Medulla oblongata (tissue), 1 donor: ENCODE results near the gene SESN3.
A peak's percentile ranks its signal among the peaks of the same experiment; 100 is the strongest.
"Not testable (repeated sequence)": the region's sequence is repeated elsewhere in the genome, so short reads cannot be mapped to it uniquely, and the experiment has no call there.

Experiments
- DNase-seq: peaks from one replicate; pipeline ENCODE4 v3.0.0-alpha.2; 2015; ENCODE audit errors: extremely low spot score

Gene SESN3

DNA sequence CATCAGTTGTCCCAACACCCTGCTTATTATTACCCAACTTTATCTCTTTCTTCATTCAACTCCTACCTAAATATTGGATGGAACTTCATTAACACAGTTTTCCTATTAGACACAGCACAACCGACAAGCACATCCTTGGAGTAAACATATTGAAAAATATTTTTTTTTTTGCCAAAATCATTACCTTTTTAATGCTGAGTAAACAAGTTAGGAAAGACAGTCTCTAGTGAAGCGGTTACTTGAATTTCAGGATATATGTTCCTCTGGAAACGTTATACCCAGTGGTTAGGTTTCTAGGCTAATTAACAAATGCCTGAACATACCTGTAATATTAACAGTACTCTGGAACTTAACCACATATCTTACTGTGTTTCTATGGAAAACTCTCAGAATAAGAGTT, 11.4 kb downstream of the SESN3 start:
- no peak for DNase-seq

- no peak for DNase-seq
Observed at GRCh38 chr11:95218149-95218548, 12.9 kb downstream of the SESN3 start.

GRCh38 chr11:95212609-95213008, 18.4 kb downstream of the SESN3 start:
- DNase-seq: no peak

DNA sequence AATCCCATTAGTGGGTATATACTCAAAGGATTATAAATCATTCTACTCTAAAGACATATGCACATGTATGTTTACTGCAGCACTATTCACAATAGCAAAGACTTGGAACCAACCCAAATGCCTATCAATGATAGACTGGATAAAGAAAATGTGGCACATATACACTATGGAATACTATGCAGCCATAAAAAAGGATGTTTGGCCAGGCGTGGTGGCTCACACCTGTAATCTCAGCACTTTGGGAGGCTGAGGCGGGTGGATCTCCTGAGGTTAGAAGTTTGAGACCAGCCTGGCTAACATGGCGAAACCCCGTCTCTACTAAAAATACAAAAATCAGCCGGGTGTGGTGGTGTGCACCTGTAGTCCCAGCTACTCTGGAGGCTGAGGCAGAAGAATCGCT, 21.5 kb downstream of the SESN3 start:
- DNase-seq: not testable (repeated sequence)

DNA sequence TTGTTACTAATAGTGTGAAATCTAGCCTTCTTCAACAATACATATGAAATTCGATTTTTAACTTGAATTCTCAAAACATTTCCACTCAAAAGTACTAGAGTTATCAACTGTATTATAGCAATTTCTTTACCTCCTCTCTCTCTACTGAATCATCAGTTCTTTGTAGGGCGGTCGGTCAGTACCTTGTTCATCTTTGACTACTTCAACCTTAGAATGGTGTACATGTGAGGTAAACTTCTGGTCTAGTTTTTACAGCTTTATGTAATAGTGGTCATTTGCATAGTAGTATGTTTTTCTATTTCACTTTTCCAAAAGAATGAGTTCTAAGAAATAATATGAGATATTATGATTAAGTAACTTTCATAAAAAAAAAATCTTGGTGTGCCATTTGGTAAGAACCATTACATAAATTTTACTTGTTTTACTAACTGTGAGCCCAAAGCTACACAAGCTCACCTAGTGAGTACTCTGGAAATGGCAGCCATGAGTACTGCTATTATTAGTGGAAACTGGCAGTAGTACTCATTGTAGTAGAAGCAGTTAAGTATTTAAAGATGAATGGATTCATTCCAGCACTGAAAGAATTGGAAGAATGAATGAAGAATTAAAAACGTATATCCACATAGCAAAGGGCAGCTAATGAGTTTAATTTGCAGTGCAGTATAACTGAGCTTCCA, 30.1 kb downstream of the SESN3 start:
- no peak for DNase-seq

DNA sequence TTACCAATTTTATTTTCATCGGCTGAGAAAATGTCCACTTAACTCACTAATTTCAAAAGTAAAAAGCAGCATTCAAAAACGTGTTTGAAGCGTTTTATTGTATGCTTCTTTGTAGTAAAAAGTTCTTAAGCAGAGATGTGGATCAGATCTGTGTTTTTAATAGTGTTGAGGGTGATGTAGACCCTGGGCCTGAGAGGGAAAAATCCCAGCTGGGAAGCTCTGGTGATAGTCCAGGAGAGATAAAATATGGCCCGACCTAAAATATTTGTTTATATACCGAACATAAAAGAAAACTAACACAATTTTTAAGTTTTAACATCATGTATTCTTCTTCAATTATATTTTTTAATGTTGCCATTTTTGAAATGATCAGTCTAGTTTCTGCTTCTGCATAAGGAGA, 35.2 kb downstream of the SESN3 start:
- DNase-seq: no peak

DNA sequence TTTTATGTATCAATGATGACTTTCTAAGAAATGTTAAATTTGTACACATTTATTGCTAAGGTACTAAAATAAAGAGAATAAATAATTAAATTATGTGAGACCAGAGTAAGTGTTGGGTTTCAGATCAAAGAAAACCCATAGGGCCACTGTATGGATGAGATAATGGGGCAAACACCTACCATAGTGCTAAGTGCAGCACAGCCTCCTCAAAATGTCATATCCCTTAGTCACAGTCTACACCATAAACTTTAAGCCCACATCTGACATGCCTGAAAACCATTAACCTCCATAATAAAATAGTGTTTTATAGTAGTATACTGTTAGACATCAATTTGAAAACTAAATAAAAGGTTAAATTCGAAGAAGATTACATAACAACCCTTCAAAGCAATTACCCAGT, 37.5 kb downstream of the SESN3 start:
- DNase-seq: no peak

DNA sequence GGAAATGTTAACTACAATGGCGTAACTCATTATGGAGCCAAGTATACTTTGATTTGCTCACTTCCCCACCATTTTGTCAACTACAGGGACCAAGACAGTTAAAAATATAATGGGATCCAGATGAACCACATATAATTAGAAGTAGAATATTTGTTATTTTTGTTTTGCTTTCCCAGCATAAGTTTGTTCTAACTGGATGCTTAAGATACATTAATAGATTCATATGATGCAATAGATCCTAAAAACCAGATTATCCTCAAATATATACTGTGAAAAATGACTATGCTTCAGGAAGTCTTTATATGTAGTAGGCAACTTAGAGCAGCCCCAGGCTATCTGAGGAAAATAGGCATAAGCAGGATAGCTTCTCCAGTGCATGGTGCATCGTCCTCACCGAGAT, 38.3 kb downstream of the SESN3 start:
- DNase-seq: no peak

- no peak for DNase-seq
Observed at GRCh38 chr11:95187723-95188122, 43.3 kb downstream of the SESN3 start.

DNA sequence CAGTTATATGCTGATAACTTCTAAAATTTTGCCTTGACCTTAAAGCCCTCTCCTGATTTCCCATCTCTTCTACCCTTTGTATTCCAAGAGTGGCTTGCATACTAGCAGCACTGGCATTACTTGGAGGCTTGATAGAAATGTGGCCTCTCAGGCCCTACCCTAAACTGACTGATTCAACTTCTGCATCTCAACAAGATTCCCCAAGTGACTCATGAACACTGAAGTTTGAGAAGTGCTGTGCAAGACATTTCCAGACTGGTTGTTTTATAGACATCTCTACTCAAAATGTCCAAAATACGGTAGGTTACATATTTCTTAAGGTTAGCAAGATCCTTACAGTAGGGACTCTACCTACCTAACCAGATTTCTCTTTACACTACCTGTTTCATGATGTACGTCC, 48.6 kb downstream of the SESN3 start:
- DNase-seq: no peak

DNA sequence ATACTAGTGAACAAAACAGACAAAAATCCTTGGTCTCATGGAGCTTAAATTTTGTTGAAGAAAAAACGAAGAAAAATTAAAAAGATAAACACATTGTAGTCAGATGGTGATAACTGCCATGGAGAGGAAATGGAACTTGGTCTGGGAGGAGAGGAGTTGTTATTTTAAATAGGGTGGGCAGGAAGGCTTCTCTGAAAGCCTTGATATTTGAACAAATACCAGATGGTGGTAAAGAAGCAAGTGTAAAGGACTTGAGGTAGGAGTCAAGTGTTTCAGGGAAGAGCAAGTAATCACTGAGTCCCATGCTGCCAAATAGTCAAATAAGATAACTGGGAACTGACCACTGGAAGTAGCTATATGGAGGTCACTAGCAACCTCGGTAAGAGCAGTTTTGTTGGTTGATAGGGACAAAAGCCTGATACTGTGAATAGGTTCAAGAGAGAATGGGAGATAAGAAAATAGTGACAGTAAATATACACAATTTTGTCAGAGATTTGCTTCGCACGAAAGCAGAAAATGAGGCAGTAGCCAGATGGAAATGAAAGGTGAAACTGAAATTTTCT, 55.1 kb downstream of the SESN3 start:
- DNase-seq: no peak

- no peak for DNase-seq
Observed at GRCh38 chr11:95170294-95170693, 60.7 kb downstream of the SESN3 start.

- DNase-seq: no peak
Observed at GRCh38 chr11:95166781-95167180, 64.2 kb downstream of the SESN3 start.

DNA sequence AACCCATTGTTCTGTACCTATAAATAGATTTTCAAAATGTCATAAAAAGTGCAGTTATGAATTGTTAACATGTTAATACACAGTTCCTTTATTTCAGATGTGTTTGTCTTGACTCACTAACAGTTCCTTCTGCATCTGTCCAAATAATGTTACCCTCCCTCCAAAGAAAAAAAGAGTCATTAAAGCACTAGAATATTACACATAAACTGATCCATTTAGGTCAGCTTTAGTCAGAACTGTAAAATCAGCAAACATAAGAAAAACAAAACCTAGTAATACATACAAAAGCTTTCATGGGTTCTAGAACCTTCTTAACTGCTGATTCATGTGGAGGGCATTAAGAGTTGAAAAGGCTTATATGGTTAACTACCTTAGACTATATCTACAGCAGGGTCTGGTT, 65.4 kb downstream of the SESN3 start:
- no peak for DNase-seq

- DNase-seq: no peak
Observed at GRCh38 chr11:95163106-95163505, 67.9 kb downstream of the SESN3 start.

DNA sequence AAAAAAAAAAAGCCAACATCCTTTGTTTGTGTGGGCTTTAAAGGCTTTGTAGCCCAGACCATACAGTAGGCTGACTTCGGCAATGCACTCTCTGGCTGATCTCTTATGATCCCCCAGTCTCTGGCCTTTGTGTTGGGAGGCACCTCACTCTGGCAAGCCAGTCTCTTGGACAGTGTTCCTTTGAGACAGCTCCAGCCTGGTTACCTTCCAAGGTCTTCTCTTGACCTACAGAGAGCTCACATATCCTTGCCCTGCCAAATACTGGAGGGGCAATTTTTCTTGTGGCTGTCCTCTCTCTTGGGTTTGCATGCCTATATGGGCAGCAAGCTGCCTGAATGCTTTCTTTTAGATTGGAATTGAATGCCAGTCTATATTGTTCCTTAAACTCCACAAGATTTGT, 69.8 kb downstream of the SESN3 start:
- DNase-seq: no peak

- DNase-seq: no peak
Observed at GRCh38 chr11:95157824-95158223, 73.2 kb downstream of the SESN3 start.

GRCh38 chr11:95156916-95157541, 74.0 kb downstream of the SESN3 start:
- DNase-seq: peak; percentile 51

DNA sequence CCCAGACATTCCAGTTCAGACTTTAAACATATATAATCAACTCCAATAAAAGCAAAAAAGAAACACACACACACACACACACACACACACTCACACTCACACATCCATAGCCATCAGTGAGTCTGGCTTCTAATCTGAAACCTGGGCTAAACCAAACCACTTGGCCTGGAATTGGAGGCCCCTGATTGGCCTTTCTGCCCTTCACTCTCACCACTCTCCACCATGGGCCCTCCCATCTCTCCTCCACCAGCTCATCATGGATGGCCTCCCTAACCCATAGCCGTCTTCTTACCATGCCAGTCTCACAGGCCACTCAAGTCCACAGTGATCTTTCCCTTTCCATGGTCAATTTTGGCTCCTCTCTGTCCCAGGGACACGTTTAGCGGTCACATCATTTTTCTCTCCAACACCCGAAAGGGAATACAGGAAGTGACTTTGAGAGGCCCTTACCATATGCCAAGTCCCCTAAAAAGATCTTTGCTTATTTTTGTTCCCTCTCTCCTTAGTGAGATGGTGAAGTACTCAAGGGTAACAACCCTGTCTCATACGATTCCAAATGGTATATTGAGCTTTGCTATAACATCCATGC, 74.8 kb downstream of the SESN3 start:
- no peak for DNase-seq

- no peak for DNase-seq
Observed at GRCh38 chr11:95155385-95155784, 75.6 kb downstream of the SESN3 start.

DNA sequence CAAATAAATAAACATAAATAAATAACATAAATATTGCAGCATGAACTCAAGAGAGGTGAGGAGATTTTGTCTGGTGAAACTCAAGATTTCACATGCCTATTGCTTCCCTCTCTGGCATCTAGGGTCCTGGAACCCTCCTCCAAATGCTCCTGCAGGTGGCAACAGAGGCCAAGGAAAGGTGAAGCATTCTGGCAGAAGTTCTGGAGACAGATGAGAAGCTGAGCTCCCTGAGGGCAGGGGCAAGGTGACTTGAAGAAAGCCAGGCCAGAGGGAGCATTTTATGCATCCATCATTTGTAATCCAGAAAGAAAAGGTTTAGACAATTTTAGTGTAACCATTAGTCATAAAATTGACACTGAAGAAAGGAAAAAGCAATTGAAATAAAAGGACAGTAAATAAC, 76.5 kb downstream of the SESN3 start:
- peak; percentile 61 for DNase-seq

- no peak for DNase-seq
Observed at GRCh38 chr11:95153857-95154246, 77.2 kb downstream of the SESN3 start.
